Liver (tissue), 3 donors: Measurements from ENCODE around the gene TNS4.

Experiments used
- RAD21 ChIP-seq, 2 donors: IDR thresholded peaks; 2 replicates each; pipeline ENCODE4 v1.6.1; 2016; ENCODE audit warnings: antibody characterized with exemption in 2 of 2, mild to moderate bottlenecking in 2 of 2
- RXRA ChIP-seq, 2 donors: IDR thresholded peaks; 2 replicates each; pipeline ENCODE4 v1.6.1; 2017 to 2018; ENCODE audit warnings: antibody characterized with exemption in 2 of 2, mild to moderate bottlenecking in 1 of 2
- TAF1 ChIP-seq: conservative IDR thresholded peaks from 2 replicates; pipeline ENCODE4 v1.6.1; 2016; ENCODE audit warnings: antibody characterized with exemption, mild to moderate bottlenecking
- TF ChIP-seq, protein P1 (sequence below): fragments of 150-350 bp; IDR thresholded peaks from 2 replicates; pipeline ENCODE4 v1.5.1; 2017; ENCODE audit warnings: improper control_type of control experiment, low read depth, low read length; ENCODE audit not compliant: missing input control
- donor health status: healthy.
- donor health status: healthy.

DNA sequence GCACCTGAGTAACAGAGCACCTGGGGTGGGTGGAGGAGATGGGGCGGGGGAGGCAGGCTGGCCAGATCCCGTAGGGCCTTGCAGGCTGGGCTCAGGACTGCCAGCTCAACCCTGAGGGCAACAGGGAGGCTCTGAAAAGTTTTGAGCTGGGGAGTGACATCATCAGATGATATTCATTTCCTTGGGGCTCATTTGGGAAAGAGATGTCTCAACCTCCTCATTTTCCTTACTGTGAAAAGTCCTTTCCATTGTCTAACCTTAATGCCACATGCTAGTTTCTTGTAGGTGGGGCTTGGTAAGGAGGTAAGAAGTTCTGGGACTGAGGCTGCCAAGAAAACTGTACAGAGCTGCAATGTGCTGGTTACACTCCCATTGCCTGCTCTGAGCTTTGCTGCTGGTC is 3.7 kb downstream of the TNS4 start:
- TF ChIP-seq, protein P1, sequence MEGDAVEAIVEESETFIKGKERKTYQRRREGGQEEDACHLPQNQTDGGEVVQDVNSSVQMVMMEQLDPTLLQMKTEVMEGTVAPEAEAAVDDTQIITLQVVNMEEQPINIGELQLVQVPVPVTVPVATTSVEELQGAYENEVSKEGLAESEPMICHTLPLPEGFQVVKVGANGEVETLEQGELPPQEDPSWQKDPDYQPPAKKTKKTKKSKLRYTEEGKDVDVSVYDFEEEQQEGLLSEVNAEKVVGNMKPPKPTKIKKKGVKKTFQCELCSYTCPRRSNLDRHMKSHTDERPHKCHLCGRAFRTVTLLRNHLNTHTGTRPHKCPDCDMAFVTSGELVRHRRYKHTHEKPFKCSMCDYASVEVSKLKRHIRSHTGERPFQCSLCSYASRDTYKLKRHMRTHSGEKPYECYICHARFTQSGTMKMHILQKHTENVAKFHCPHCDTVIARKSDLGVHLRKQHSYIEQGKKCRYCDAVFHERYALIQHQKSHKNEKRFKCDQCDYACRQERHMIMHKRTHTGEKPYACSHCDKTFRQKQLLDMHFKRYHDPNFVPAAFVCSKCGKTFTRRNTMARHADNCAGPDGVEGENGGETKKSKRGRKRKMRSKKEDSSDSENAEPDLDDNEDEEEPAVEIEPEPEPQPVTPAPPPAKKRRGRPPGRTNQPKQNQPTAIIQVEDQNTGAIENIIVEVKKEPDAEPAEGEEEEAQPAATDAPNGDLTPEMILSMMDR, result no peak
- TF ChIP-seq RAD21 (IDR thresholded peaks at IDR 0.05) (no peak), RXRA (IDR thresholded peaks at IDR 0.05) (no peak), TAF1 (no peak)
